Astrocyte of the spinal cord (primary cell): ENCODE data around the gene USH2A.

Experiments used
- DNase-seq: peaks from one replicate; pipeline ENCODE4 v3.0.0; 2011; ENCODE audit warnings: low read depth, low spot score
- H3K4me3 ChIP-seq: 2 replicates; pipeline ENCODE4 v1.5.1; 2011; ENCODE audit warnings: low read depth, mild to moderate bottlenecking, low read length, moderate library complexity
- CTCF ChIP-seq: IDR thresholded peaks from 2 replicates; pipeline ENCODE4 v1.5.1; 2012; ENCODE audit warnings: low read depth, mild to moderate bottlenecking, low read length, inconsistent platforms
- in situ Hi-C: cut with HindIII; loops from 2 replicates; pipeline ENCODE4 v1.10.0; 2017; ENCODE audit warnings: low sequenced_read_pairs

Gene USH2A

GRCh38 chr1:215868500-215868899 lies 554.7 kb downstream of the USH2A start:
- no peak for DNase-seq
- no peak overlapping the region for H3K4me3 ChIP-seq
- no peak for TF ChIP-seq CTCF
- in situ Hi-C loops = no loop called here

GRCh38 chr1:215865060-215865459 lies 558.2 kb downstream of the USH2A start:
- no peak for DNase-seq
- TF ChIP-seq CTCF = no peak
- in situ Hi-C loops = no loop called here
- no peak overlapping the region for H3K4me3 ChIP-seq

GRCh38 chr1:215863796-215864195 lies 559.5 kb downstream of the USH2A start:
- DNase-seq = no peak
- in situ Hi-C loops = no loop called here
- no peak for TF ChIP-seq CTCF
- H3K4me3 ChIP-seq = no peak overlapping the region

- no peak for DNase-seq
Observed at GRCh38 chr1:215860833-215861232, 562.4 kb downstream of the USH2A start.

GRCh38 chr1:215857317-215857716 lies 565.9 kb downstream of the USH2A start:
- in situ Hi-C loops = no loop called here
- no peak for DNase-seq
- TF ChIP-seq CTCF = no peak
- no peak overlapping the region for H3K4me3 ChIP-seq

More at GRCh38 chr1:215860833-215861232, 562.4 kb downstream of the USH2A start:
- in situ Hi-C loops = no loop called here
- no peak for TF ChIP-seq CTCF
- H3K4me3 ChIP-seq = no peak overlapping the region

GRCh38 chr1:215845234-215845891 lies 577.9 kb downstream of the USH2A start:
- no peak overlapping the region for H3K4me3 ChIP-seq
- in situ Hi-C loops = no loop called here
- peak; percentile 84 for DNase-seq
- TF ChIP-seq CTCF = no peak
